ENCODE measurements around the gene TTN.

TTN gene

DNA sequence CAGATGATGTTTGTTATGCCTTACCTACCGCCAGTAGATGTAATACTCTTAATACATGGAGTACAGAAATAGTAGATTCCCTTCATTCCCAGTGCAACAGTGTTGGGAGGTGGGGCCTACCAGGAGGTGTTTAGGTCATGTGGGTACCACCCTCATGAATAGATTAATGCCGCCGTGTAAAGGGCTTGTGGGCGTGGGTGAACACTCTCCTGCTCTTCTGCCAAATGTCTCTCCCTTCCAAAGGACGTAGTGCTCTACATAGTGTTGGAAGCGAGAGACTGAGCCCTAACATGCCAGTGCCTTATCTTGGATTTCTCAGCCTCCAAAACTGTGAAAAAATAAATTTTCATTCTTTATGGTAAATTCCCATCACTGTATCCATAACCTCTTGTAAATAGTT lies 296.8 kb downstream of the TTN start:
- TF ChIP-seq, protein P1, sequence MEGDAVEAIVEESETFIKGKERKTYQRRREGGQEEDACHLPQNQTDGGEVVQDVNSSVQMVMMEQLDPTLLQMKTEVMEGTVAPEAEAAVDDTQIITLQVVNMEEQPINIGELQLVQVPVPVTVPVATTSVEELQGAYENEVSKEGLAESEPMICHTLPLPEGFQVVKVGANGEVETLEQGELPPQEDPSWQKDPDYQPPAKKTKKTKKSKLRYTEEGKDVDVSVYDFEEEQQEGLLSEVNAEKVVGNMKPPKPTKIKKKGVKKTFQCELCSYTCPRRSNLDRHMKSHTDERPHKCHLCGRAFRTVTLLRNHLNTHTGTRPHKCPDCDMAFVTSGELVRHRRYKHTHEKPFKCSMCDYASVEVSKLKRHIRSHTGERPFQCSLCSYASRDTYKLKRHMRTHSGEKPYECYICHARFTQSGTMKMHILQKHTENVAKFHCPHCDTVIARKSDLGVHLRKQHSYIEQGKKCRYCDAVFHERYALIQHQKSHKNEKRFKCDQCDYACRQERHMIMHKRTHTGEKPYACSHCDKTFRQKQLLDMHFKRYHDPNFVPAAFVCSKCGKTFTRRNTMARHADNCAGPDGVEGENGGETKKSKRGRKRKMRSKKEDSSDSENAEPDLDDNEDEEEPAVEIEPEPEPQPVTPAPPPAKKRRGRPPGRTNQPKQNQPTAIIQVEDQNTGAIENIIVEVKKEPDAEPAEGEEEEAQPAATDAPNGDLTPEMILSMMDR (IDR thresholded peaks at IDR 0.05; ENCODE audit: extremely low read depth, missing control alignments), result no peak

DNA sequence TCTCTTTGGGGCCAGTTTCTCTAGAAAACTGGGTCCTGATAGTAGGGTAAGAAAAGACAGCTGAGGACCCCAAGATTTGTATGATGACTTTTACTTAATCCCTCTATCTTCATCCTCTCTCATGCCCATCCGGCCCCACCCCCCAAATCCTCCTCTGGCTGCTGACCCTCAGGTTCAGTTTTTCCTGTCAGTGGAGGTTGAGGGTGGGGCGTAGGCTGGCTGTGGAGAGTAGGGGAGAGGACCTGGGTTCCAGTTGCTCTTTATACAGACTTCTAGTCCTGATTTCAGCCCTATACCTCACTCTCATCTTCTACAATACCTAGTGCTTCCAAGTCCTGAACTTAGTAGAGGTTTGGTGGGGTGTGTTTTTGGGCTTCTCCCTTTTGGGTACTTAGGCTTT lies 298.6 kb downstream of the TTN start:
- DNase-seq (ENCODE audit: low spot score), result no peak
- TF ChIP-seq, protein P1 (IDR thresholded peaks at IDR 0.05; ENCODE audit: extremely low read depth, missing control alignments), result no peak

More for the DNA sequence above, 296.8 kb downstream of the TTN start:
- no peak for DNase-seq (ENCODE audit: low spot score)

DNA sequence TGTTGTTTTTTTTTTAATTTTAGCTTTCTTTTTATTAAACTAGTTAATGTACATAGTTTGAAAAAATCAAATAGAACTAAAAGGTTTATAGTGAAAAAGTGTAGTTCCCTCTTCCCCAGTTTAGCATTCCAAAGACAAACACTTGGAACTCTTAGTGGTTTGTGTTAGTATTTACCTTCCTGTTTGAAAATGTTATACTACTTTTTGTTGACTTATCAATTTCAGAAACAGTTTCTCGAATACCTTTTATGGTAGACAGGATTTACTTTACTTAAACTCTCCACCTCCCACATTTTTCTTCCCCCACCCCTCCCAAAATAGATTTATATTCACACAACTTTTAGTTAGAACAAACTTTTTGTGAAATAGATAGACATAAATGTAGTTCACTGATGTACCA lies 300.3 kb downstream of the TTN start:
- no peak for DNase-seq (ENCODE audit: low spot score)
- TF ChIP-seq, protein P1 (IDR thresholded peaks at IDR 0.05; ENCODE audit: extremely low read depth, missing control alignments), result no peak

DNA sequence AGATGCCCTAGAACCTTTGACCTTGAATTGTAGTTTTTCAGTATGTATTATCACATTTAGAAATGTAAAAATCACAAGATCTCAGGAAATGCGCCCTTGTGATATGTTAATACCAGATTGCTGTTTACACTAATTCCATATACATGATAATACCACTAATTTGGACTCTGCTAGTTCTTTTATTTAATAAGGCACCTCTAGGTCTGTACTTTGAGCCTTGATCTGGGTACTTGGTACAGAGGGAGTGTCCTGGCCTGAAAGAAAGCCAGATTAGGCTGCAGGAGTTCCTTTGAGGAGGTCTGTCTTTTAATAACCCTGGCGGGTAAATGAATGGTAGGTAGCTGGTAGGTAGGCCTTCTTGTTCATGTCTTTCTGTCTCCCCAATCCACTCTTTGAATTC lies 300.7 kb downstream of the TTN start:
- TF ChIP-seq, protein P1 (IDR thresholded peaks at IDR 0.05; ENCODE audit: extremely low read depth, missing control alignments), result no peak
- DNase-seq (ENCODE audit: low spot score), result no peak

DNA sequence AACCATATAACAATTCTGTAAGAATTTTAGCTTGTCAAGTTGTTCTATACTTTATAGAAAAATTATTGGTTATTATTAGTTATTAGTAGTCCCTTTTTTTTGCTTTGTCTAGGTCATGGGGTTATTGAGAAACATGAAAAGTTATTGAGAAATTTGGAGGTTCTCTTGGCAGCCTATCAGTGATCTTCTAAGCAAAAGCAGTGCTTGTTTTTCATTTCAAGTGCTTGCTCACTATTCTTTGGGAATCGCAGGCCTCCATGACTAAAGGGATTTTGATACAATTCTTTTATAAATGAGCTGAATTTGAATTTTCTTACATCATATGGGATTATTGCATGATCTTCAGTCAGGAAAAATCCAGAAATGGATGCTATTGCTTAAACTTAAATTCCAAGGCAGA lies 301.1 kb downstream of the TTN start:
- TF ChIP-seq, protein P1 (IDR thresholded peaks at IDR 0.05; ENCODE audit: extremely low read depth, missing control alignments), result no peak
- DNase-seq (ENCODE audit: low spot score), result no peak

DNA sequence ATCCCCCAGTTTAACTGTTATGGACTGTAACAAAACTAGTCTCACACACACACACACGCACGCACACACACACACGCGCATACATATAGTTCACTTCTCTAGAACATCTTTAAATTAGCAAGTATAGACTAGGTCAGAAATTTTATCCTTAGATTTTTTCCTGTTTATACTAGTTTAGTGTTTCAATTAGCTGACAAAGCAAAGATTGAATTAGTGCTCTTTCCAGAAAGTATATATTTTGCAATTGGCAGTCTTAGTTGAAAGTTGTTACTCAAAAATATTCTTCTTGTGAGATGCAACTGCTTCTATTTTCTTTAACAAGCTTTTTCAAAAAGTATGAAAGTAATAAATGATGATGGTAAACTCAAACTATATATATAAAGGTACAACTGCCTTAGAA lies 304.5 kb downstream of the TTN start:
- TF ChIP-seq, protein P1 (IDR thresholded peaks at IDR 0.05; ENCODE audit: extremely low read depth, missing control alignments), result no peak
- no peak for DNase-seq (ENCODE audit: low spot score)

DNA sequence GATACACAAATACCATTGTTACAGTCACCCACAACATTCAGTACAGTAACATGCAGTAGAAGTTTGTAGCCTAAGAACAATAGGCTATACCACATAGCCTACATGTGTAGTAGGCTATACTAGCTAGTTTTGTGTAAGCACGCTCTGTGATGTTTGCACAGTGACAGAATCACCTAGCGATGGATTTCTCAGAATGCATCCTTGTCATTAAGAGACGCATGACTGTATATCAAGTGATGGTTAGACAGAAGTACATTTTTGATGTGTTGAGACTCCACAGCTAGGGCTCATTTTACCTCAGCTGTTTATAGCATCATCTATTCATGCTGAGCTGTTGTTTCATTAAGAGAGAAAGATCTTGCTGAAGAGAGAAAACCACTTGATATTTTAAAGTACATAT lies 307.6 kb downstream of the TTN start:
- TF ChIP-seq, protein P1 (IDR thresholded peaks at IDR 0.05; ENCODE audit: extremely low read depth, missing control alignments), result no peak
- DNase-seq (ENCODE audit: low spot score), result no peak
